GM18526 (cell line): ENCODE results near the gene UTP3.

ENCODE experiments used
- POLR2A ChIP-seq: IDR thresholded peaks from 3 replicates; pipeline ENCODE4 v1.6.1; 2011; ENCODE audit not compliant: insufficient read length; ENCODE audit errors: extremely low read depth

The UTP3 gene

GRCh38 chr4:70739496-70740337 is 51.4 kb downstream of the UTP3 start:
- TF ChIP-seq POLR2A, result no peak
